Myocyte (in vitro differentiated cells): ENCODE results near the gene ZMIZ1. TPM values are rescaled to one million over a fixed set of nuclear protein-coding genes. Genes with fewer than 3 reads are reported as not detected.
"Not testable (repeated sequence)": the region's sequence is repeated elsewhere in the genome, so short reads cannot be mapped to it uniquely, and the experiment has no call there.

ENCODE experiments used
- DNase-seq: peaks from one replicate; pipeline ENCODE4 v3.0.0-alpha.2; 2012; ENCODE audit warnings: low read depth
- total RNA-seq: library from RNA; depleted of rRNA; stranded (reverse); fragments of >200 nt; gene quantifications from 2 replicates; pipeline ENCODE4 v1.2.3, GENCODE V29; 2014

ZMIZ1 gene
- total RNA-seq, 1 donor from 2014 or later = 10.0 TPM

GRCh38 chr10:79029478-79030390 lies 39.0 kb upstream of the ZMIZ1 start:
- no peak for DNase-seq

GRCh38 chr10:79030705-79031104 lies 38.1 kb upstream of the ZMIZ1 start:
- DNase-seq = no peak

GRCh38 chr10:79031723-79032122 lies 37.0 kb upstream of the ZMIZ1 start:
- no peak for DNase-seq

GRCh38 chr10:79034271-79034876 lies 34.4 kb upstream of the ZMIZ1 start:
- DNase-seq = no peak

GRCh38 chr10:79036416-79036815 lies 32.4 kb upstream of the ZMIZ1 start:
- not testable (repeated sequence) for DNase-seq

- no peak for DNase-seq
These were observed 30.5 kb upstream of the ZMIZ1 start for GRCh38 chr10:79038104-79038840.

GRCh38 chr10:79038841-79039201 lies 29.9 kb upstream of the ZMIZ1 start:
- peak; percentile 52 for DNase-seq

- DNase-seq = no peak
These were observed 25.9 kb upstream of the ZMIZ1 start for GRCh38 chr10:79042639-79043411.

- no peak for DNase-seq
These were observed 24.6 kb upstream of the ZMIZ1 start for GRCh38 chr10:79044036-79044632.

GRCh38 chr10:79044846-79045245 lies 23.9 kb upstream of the ZMIZ1 start:
- no peak for DNase-seq

GRCh38 chr10:79045566-79046175 lies 23.1 kb upstream of the ZMIZ1 start:
- DNase-seq = no peak

GRCh38 chr10:79046326-79046725 lies 22.4 kb upstream of the ZMIZ1 start:
- DNase-seq = no peak

- DNase-seq = no peak
These were observed 21.8 kb upstream of the ZMIZ1 start for GRCh38 chr10:79046741-79047583.

GRCh38 chr10:79047584-79047874 lies 21.2 kb upstream of the ZMIZ1 start:
- DNase-seq = no peak

- DNase-seq = no peak
These were observed 20.7 kb upstream of the ZMIZ1 start for GRCh38 chr10:79047875-79048638.

GRCh38 chr10:79048639-79049550 lies 19.9 kb upstream of the ZMIZ1 start:
- DNase-seq = no peak

- DNase-seq = peak; percentile 75
These were observed 18.6 kb upstream of the ZMIZ1 start for GRCh38 chr10:79049931-79050895.
